HG03571 (cell line): Measurements from ENCODE around the gene MRPL9.

ENCODE experiments used
- ATAC-seq: cut with Tn5 transposase; IDR thresholded peaks from one replicate; pipeline ENCODE4 v1.9.1; 2021; ENCODE audit not compliant: unreplicated experiment

MRPL9 gene

GRCh38 chr1:151713874-151714273 is 49.4 kb downstream of the MRPL9 start:
- no peak for ATAC-seq

GRCh38 chr1:151713044-151713443 is 50.3 kb downstream of the MRPL9 start:
- ATAC-seq: no peak

GRCh38 chr1:151711951-151712350 is 51.3 kb downstream of the MRPL9 start:
- ATAC-seq: no peak

DNA sequence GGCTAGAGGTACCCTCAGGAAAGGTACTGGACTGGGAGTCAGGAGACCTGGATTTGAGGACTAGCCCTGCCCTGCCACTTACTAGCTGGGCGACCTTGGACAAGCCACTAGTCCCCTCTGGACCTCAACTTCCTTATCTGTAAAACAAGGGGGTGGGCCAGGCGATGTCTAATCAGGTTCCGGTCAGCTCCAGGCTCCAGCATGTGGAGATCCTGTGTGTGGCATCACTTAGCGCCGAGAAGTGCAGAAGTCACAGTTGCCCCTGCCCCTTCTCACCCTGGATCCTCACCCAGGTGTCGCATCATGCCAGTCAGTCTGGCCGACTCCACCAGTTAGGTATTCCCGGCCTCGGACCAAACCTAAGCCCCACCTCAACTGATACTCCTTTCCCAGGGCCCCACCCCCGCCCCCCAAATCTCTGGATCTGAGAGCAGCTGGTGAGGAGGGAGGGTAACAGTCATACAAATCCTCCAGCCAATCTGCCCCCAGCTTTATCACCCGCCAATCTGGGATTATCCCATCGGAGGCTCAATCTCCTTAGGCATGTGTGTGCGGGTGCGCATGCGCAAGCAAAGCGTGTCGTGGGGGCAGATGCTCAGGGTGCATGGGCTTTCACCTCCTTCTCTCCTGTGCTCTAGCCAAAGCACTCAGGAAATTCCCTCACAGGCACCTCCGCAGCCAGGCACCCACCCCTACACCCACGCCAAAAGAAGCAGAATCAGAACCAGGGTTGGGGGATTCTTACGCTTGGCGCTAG is 52.1 kb downstream of the MRPL9 start:
- ATAC-seq: no peak

- ATAC-seq: no peak
These were observed 53.0 kb downstream of the MRPL9 start for GRCh38 chr1:151710187-151710840.
